Astrocyte of the cerebellum (primary cell): Measurements from ENCODE around the gene TMEM97.

Source experiments
- DNase-seq: peaks from one replicate; pipeline ENCODE4 v3.0.0-alpha.2; 2011; ENCODE audit warnings: low read depth
- H3K4me3 ChIP-seq: 2 replicates; pipeline ENCODE4 v1.5.1; 2011; ENCODE audit warnings: mild to moderate bottlenecking, low read depth, low read length, moderate library complexity
- CTCF ChIP-seq: IDR thresholded peaks from 2 replicates; pipeline ENCODE4 v1.5.1; 2012; ENCODE audit warnings: low read length, low read depth, moderate library complexity, mild to moderate bottlenecking; ENCODE audit errors: missing control alignments
- in situ Hi-C: cut with HindIII; loops from 2 replicates; pipeline ENCODE4 v1.10.0; 2017; ENCODE audit warnings: low sequenced_read_pairs

Gene TMEM97

GRCh38 chr17:28331891-28332420 lies 13.0 kb downstream of the TMEM97 start:
- TF ChIP-seq CTCF = no peak
- DNase-seq = no peak
- in situ Hi-C loops = no loop called here
- H3K4me3 ChIP-seq = no peak overlapping the region

- in situ Hi-C loops = no loop called here
- no peak for DNase-seq
- no peak overlapping the region for H3K4me3 ChIP-seq
- TF ChIP-seq CTCF = no peak
Observed at GRCh38 chr17:28333083-28333746, 14.2 kb downstream of the TMEM97 start.

- DNase-seq = no peak
- no peak for TF ChIP-seq CTCF
- H3K4me3 ChIP-seq = peak overlapping the region; percentile 81
- in situ Hi-C loops = no loop called here
Observed at GRCh38 chr17:28334171-28334570, 15.2 kb downstream of the TMEM97 start.

GRCh38 chr17:28334666-28335200 lies 15.7 kb downstream of the TMEM97 start:
- no peak for TF ChIP-seq CTCF
- H3K4me3 ChIP-seq = peak overlapping the region; percentile 81
- DNase-seq = no peak
- in situ Hi-C loops = no loop called here

GRCh38 chr17:28335201-28335958 lies 16.4 kb downstream of the TMEM97 start, which contains the start of the genes IFT20 and TNFAIP1:
IFT20 (minus strand) TSS chr17:28335472; CDS start chr17:28331985, 3,487 bp downstream.
TNFAIP1 (plus strand) TSS chr17:28335761; CDS start chr17:28339522, 3,761 bp downstream.
- peak within 1 kb of the TSS; percentile 81 for H3K4me3 ChIP-seq
- TF ChIP-seq CTCF = no peak
- in situ Hi-C loops = no loop called here
- DNase-seq = peak; percentile 100
